GM19438 (cell line): ENCODE results near the gene PELO.
"Not testable (repeated sequence)": the region's sequence is repeated elsewhere in the genome, so short reads cannot be mapped to it uniquely, and the experiment has no call there.

ENCODE experiments used
- ATAC-seq: cut with Tn5 transposase; IDR thresholded peaks from one replicate; pipeline ENCODE4 v1.9.1; 2021; ENCODE audit warnings: low read depth; ENCODE audit not compliant: unreplicated experiment

The PELO gene

GRCh38 chr5:52799983-52800393 is 12.3 kb downstream of the PELO start:
- ATAC-seq: peak; percentile 80

- ATAC-seq: peak; percentile 30
Measured at GRCh38 chr5:52800394-52801213, 12.9 kb downstream of the PELO start.

DNA sequence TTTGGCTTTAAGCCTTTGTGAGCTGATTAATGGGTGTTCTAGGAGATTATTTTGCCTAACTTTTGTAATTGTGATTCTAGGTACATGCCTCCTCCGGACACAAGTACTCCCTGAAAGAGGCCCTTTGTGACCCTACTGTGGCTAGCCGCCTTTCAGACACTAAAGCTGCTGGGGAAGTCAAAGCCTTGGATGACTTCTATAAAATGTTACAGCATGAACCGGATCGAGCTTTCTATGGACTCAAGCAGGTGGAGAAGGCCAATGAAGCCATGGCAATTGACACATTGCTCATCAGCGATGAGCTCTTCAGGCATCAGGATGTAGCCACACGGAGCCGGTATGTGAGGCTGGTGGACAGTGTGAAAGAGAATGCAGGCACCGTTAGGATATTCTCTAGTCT is 13.6 kb downstream of the PELO start:
- ATAC-seq: no peak

- ATAC-seq: no peak
Measured at GRCh38 chr5:52802272-52802973, 14.7 kb downstream of the PELO start.

GRCh38 chr5:52802974-52803336 is 15.2 kb downstream of the PELO start:
- no peak for ATAC-seq

- ATAC-seq: no peak
Measured at GRCh38 chr5:52804387-52804791, 16.7 kb downstream of the PELO start.

DNA sequence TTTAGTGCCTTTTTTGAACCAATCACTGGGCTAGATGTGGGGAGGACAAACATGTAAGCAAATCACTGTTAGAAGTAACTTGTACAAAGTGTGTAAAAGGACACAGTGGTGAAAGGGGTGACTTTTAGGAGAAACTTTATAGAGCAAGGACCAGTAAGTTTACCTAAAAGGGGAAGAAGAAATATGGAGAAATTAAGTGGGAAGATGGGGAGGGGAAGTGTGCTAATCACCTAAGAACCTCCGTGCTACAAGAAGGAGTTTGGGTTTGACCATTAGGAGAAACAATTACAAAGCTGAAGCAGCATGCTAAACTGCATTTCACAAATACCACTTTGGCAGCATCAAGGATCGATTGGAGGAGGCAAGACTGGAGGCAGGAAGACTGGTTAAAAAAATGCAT is 17.3 kb downstream of the PELO start:
- ATAC-seq: no peak

DNA sequence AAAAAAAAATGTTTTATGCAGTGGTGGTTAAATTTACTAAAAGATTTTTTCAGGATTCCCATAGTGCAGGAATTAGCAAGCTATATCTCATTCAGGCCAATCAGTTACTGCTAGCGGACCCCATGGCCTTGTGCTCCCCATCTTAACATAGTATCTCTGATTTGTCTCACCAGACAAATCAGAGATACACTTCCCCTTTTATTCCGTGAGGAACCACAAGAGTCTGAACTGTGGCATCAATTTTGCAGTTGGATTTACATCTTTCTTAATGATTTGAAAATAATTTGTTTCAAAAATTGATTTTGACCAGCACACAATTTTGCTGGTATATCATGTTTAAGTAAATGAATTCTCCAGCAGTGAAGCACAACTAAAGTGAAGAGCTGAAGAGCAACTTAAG is 17.9 kb downstream of the PELO start:
- no peak for ATAC-seq

DNA sequence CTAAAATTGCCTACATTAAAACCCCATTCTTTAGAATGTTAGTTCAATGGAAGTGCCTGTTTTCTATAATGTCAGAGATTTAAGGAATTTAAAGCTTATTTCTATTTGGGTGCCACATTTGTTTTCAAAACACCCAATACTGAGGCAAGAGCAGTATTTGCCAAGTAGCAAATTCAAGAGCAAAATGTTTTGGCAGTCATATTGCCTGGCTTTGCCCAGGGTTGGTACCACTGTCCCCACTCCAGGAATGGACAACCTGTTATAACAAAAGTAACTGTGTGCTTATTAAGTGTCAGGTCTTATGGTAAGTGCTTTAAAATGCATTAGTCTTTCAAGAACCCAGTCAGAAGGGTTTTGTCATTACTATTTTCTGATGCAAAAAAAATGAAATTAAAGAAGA is 19.3 kb downstream of the PELO start:
- ATAC-seq: no peak

DNA sequence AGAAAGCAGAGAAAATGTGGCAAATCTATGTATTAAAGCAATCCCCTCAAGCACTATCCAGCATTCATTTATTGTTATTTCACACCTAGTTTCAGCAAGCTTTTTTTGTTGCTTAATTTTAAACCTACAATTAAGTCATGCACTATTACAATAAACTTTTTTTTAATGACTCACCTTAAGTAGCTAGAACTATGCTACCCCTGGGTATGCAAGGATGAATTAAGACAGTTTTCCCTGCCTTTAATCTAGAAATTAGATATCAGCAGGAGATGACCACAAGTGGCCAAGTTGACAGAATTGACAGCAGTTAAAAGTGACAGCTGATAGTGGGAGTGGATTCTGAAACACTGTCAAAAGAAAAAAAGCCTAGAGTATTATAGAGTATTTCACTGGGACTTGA is 20.0 kb downstream of the PELO start:
- no peak for ATAC-seq

GRCh38 chr5:52808316-52808901 is 20.7 kb downstream of the PELO start:
- ATAC-seq: no peak

DNA sequence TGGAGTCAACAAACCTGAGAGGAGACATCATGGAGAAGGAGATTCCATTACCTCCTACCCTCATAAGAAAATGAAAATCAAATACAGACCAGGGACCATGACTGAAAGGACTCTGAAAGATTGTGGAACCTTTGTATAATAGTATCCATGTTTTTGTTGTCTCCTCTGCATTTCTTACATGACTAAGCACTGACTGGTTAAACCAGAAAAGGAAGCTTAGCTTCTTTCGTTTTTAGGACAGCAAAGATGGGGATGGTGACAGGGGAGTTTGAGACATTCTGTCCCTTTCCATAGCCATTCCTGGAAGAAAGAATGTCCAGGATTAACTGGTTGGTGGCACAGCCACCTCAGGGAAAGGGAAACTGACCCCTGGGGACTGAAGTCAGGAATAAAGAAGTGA is 22.2 kb downstream of the PELO start:
- no peak for ATAC-seq

DNA sequence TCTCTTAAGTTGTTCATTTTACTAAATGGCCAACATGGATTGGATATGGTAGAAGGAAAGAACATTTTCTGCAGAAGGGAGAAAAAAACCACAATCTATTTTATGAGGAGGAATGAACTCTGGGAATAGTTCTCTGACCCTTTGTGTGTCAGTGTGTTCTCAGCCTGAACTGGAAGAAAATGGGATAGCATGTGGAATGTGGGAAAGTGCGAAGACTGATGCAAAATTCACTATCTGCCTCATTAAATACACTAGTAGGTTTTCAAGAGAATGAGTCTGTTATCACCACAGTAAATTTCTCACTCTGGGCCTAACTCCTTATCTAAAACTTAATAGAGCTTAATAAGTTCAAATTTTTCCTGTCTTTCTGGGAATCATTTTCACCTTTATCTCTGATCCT is 22.7 kb downstream of the PELO start:
- ATAC-seq: no peak

DNA sequence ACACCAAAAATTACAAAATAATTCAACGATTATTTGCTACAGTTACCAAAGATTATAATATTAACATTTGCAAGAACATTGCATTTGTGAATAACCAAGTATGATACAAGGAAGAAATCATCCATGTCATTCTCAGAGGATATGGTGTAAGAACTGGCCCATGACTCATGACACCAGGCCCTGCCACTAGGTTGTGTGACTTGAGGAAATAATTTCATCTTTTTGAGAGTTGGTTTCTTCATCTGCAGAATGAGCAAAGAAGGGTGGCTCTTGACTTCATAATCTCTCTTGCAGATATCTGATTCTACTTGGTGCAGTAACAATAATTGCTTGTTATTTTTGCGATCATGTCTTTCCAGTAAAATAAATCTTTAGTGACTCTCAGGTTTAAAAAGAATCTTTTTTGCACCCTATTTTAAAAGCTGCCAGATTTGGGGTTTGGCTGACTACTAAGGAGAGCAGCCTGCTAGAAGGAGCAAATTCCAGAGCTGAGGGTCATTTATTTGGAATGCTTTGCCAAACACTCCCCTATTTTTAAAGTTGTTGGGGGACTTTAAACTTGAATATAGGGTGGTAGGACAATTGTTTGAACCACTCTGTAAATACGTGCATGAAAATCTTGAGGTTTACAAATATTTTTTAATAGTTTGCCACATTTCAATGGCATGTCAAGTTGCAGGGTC is 23.5 kb downstream of the PELO start:
- ATAC-seq: no peak

GRCh38 chr5:52814352-52815148 is 26.8 kb downstream of the PELO start:
- no peak for ATAC-seq

DNA sequence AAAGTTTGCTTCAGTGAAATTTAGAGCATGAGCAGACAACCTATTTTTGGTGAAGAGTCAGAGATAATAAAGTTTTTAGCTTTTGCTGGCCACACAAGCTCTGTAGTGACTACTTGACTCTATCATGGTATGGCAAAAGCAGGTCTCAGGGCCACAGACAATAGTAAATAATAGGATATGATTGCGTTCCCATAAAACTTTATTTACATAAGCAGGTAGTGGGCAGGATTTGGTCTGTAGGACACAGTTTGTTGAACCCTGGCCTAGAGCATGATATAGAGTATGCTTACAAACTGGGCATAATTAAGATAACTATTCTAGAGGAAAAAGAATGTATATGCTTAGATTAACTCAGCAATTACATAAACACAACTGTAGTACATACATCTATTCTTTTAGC is 30.1 kb downstream of the PELO start:
- ATAC-seq: no peak

- no peak for ATAC-seq
Measured at GRCh38 chr5:52818360-52818759, 30.6 kb downstream of the PELO start.

DNA sequence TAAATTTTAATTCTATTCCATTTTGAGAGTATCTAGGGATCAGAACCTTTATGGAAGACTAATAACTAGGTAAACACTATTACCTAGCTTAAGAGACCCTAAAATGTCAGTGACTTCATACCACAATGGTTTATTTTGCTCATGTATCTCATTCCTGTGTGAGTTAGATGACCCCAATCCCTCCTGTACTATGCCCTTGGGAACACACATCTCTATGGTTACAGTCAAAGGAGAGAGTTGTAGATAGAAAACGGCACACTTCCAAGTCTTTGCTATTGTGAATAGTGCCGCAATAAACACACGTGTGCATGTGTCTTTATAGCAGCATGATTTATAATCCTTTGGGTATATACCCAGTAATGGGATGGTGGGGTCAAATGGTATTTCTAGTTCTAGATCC is 31.1 kb downstream of the PELO start:
- ATAC-seq: not testable (repeated sequence)

- ATAC-seq: no peak
Measured at GRCh38 chr5:52821901-52822300, 34.2 kb downstream of the PELO start.

GRCh38 chr5:52822437-52822836 is 34.7 kb downstream of the PELO start:
- no peak for ATAC-seq
